ENCODE results near the gene KLHL29.

KLHL29 gene

DNA sequence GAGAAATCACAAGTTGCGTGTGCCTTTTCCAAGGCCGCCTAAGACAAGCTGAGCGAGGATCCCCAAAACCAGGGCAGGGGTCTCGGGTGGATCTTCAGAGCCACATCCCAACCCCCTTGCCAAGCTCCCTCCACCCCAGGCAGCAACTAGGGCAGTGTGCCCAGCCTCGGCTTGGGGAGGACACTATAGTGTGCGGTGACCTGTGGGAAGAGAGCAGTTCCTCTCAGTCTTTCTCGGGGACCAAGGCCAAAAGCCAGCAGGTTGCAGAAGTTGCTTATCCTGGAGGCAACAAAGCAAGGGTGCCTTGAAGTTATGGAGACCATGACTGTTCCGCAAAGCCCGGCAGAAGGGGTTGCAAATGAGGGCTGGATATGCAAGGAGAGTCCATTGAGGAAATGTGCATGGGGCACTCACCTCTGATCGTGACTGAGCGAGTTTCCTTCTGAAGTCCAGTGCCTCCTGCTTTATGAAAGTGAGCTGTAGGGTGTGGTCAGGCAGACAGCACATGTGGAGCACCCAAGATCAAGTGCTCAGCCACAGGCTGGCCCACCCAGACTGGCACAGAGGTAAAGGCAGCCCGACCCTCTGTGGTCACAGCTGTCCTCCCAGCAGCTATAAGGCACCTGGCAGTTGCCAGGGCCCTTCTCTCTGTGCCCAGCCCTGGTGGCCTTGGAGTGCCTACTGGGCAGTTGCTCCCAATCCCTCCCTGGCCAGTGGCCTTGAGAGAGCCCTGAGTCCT lies 281.4 kb downstream of the KLHL29 start:
- no peak for DNase-seq

DNA sequence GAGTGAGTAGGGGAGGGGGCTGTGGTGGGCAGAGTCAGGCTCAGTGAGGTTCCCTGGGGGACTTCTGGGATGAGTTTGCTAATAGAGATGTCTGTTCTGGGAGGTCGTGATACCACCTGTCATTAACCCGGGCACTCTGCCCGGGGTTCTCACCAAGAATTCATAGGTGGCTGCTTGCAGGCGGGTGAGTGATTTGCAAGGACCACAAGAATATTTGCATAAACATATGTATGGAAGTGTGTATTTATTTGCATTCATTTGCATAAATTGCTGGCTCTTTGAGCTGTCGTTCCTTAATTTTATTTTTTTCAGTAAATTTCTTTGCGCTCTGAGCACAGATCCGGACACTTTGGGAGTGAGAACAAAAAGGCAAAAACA lies 282.0 kb downstream of the KLHL29 start:
- DNase-seq = no peak

DNA sequence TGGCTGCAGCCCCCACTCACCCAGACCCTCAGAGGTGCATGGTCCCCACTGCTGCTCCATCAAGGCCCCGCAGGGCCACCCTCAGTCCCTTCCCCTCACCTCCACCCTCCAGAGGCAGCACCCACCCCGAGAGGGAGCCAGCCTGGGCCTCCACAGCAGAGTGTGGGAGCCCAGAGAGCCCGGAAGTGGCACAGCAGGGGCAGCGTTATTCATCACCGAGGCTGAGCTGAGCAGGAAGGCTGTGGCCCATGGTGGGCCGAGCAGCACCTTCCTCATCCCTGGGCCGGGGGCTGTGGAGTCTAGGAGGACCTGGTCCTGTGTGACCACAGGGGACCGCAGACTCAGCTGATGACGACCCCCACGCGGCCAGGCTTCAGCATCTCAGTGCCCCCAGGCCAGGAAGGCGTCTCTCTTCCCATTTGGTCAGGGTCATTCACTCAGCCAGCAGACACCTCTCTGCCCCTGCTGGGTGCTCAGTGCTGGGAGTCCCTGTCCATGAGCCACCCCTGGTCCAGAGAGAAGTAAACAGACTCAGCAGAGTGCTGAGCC lies 283.9 kb downstream of the KLHL29 start:
- no peak for DNase-seq

DNA sequence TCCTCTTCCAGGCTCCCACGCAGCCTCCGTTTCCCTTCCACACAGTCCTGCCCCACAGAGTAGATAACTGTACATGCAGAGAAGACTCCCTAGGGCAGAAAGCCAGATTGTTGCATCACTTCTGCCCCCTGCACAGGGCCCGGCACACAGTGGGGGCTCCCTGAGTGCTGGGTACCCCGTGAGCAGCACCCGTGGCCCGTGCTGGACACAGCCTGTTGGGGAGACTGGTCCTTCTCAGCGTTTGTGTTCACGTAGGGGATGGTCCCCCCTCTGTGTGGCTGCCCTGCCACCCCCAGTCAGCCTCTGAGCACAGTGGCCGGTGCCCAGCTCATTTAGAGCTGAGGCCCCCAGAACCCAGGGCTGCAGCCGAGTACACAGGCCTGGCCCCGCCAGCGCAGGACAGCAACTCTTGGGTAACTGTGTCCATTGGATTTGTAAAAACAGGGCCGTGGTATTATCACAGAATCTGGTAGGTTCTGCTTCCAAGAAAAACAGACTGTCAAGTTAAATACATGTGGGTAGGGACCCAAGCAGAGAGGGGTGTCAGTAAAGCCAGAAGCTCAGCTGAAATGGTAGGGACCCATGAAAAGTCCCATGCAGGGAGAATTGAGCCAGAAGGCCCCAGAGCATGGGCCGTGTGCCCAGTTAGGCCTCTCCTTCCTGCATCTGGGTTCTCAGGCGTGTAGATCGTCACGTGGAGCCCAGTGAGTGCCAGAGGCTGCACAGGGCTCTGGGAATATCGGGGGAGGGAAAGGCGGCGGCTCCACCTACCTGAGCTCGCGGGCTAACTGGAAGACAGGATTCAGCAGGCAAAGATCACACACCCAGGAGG lies 284.6 kb downstream of the KLHL29 start:
- no peak for DNase-seq

DNA sequence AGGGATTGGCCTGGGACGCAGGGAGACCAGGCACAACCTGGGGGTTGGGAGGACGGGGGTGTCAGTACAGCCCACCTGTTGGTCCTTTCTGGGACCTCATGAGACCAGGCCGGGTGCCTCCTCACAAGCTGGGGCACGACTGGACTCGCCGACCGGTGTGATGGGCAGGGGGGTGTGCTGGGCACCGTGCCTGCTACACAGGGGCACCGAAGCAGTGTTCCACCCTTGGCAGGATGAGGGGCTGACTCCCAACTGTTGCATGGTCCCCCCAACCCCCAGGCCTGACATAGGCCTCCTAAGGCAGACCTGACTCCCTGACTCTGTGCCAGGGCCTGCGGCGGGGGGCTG lies 285.2 kb downstream of the KLHL29 start:
- no peak for DNase-seq

DNA sequence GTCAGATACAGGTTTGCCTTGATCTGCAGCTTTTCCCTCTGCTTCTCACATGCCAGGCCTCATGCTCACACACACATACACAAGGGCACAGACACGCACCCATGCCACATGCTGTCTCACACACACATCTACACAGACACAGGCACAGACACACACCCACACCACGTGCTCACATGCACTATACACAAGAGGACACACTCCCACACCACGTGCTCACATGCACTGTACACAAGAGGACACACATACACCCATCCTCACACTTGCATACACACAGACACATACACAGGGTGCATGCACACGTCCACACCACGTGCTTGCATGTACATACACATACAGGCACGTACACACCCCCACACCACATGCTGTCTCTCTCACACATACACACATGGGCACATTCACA lies 288.1 kb downstream of the KLHL29 start:
- no peak for DNase-seq

DNA sequence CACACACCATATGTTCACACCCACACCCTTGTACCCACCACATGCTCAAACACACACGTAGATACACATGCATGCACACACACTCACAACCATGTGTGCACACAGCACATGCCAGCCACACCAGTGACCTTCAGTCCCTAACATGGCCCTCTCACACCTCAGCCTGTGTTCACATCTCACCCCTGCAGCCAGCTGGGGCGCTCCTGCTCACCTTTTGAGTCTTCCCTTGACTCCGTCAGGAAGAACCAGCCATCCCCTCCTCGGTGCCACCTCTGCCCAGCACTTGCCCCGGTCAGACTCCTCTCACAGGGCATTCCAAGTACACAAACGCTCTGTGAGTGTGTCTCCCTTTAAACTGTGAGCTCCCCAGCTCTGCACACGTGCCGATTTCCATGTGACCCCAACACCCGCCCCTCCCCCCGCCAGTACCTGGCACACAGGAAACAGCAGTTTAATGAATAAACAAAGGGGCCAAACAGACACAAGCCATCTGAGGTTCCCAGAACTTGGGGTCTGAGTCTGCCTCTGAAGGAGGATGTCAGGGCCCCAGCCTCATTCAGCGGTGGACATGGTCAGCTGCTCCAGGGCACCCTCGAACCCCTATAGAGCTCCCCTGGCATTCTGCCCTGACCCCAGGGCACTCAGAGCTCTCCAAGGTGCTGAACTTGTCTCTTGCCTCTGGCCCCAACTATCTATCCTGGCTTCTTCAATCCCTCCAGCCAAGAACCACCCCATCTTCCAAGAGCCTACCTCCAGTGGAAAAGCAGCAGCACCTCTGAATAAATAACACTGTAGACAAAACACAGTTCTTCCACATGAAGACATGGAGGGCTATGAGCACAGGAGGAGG lies 289.1 kb downstream of the KLHL29 start:
- no peak for DNase-seq

DNA sequence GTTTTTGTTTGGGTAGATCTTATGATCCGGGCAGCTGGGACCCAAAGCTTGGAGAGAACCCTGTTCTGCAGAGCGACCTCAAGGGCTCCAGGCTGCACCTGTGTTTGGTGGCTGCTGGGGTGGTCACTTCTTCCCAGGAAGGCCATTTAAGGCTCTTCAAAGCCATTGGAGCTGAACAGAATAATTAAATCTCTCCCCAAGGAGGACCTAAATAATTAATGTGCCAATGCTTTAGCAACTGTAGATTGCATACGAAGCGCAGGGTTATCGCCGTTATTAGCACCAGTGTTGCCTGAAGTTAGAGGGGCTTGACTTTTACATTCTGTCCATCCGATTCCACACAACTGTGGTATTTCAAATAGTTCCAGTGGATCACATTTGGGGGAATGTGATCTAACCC lies 290.5 kb downstream of the KLHL29 start:
- DNase-seq = no peak

DNA sequence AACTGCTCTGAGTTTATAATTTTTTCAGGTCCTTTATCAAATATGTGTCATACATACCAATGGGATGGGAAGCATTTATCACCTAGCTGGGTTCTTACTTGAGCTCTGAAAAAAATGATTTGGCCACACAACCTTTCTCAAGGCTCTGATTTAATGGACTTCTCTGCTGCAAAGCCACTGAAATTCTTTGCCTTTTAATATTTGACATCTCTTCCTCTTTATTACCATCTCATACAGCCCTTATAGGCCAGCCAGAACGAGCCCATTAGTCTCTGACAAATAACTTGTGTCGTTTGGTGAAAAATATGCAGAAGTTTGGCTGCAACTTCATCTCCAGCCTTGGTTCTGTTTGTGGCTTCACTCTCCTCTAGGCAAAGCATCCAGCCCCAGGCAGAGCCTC lies 292.9 kb downstream of the KLHL29 start:
- DNase-seq = no peak

DNA sequence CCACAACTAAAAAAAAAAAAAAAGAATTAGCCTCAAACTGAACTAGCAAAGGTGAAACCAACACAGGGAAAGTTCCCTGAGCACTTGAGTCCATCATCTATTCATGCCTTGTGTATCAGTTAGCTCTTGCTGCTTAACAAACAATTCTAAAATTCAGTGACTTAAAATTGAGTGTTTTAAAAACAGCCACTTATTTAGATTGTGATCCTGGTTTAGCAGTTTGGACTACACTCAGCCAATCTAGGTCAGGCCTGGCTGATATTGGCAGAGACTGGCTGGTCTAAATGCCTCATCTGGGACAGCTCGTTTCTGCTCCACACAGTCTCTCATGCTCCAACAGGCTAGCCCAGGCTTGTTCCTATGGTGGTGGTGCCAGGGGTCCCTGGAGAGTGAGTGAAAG lies 294.1 kb downstream of the KLHL29 start:
- no peak for DNase-seq

DNA sequence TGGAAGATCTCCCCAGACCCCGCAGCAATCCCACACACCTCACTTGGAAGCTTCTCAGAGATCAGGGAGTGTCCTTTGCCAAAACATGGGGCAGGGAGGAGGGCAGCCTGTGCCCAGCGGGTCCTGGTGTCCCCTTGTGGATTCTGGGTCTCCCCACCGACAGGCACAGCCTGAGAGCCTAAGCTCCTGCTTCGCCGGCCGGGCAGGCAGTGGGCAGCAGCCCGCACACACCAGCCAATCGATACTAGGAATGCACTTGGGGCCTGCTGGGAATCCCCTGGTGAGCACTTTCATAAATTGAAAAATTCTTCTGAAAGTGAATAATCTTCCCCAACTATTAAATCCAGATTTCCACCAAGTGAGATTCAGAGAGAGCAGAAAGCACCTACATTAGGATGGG lies 296.0 kb downstream of the KLHL29 start:
- no peak for DNase-seq

DNA sequence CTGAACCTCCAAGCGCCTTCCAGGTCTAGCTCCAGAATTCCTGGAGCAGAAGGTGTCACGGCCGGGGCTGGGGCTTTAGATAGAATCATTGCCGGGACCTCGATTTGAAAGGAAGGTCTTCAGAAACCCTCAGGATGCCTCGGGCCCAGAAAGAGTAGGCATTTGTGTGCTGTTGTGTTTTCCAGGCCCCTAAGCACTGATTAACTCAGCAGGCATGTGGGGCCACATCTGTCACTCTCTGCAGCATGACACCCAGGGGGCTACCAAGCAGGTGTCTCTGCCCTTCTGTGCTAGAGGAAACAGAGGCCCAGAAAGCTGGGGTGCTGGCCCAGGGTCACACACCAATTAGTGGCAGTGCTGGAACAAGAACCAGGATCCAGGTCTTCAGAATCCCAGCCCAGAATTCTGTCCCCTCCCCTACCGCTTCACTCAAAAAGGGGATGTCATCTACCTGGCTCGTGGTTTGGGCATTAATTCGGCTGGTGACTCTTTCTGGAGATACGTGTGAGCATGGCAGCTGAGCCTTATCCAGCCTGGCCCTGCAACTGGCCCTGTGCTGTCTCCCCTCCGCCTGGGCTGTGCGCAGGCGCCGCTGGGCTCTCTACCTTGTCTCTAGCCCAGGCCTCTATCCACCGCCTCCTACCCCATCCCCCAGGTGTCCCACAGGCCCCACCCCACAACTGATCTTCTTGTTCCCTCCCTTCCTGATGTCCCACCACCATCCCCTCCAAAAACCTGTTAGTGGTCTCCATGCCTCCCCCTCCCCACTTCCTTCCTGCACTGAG lies 296.6 kb downstream of the KLHL29 start:
- DNase-seq = no peak

DNA sequence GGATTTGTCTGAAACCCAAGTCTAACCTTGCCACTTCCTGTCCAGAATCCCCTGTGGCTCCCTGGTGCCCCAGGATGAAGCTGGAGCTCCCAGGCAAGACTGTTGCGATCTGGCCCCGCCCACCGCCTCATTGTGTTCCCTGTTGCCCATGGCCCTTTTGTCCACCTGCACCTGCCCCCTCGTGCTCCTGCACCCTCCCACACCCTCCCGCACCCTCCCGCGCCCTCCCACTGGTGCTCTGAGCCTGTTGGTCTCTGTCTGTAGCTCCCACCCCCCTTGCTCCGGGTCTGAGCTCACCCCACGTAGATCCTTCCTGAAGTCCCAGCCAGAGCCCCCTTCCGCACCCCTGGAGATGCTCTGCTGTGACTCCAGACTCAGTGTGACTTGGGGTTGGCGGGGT lies 297.5 kb downstream of the KLHL29 start:
- DNase-seq = no peak

DNA sequence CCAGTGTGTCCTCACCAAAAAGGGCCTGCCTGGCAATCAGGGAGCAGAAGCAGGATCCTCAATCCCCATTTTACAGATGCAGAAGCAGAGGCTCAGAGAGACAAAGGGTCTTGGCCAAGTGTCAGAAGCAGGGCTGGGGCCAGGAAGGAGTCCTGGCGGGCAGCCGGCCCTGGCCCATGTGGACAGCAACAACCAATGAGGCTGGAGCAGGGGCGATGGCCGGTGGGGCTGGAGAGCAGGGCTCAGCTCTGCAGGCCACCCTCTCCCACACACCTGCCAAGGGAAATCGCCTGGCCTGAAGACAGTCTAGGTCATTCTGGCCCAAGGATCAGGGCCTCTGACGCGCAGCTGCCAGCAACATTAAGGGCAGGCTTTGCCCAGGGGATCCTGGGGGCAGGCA lies 298.0 kb downstream of the KLHL29 start:
- DNase-seq = no peak

DNA sequence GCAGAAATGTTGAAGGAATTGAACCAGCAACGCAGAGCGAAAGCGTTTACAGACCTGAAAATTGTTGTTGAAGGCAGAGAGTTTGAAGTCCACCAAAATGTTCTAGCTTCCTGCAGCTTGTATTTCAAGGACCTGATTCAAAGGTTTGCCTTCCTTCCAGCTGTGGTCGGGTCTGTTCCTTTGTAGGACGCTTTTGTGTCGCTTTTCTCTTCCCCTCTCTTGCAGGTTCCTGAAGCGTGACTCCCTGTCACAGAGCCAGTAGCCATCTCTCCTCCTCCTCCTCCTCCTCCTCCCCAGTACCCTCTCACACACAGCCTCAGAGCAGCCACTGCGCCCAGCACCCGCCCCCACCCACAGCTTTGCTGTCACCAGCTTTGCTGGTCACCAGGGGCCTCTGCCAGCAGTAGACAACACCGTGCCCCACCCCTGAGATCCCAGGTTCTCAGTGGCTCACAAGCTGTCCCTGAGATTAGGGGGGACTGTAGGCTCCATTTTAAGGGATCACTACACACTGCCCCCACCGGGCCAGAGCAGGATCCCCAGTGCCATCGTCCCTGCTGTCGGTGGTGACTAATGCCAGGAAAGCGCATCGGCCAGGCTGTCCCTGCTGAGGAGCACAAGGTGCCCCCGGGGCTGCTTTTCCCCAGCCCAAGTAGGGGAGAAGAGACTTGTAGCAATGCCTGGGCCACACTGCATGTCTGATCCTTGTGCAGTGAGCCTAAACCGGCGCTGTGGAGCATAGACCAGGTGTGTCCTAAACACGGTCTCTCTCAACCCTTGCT lies 299.6 kb downstream of the KLHL29 start:
- DNase-seq = no peak

DNA sequence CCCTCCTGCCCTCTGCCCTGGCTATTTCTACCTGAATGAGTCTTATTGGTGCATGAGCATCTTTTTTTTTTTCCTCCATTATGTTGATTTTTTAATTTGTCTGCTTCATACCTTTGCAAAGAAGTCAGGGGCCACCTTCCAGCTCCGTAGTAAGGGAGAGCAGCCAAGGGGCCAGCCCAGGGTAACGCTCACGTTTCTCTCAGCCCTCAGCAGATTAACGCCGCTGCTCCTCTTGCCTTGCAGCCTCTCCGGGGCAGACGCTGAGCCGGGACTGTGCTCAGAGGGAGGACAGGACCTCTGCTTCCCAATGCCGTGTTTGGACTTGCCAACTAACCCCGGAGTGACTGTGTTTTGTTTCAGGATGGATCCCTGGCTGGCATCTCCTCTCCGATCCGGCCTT lies 300.2 kb downstream of the KLHL29 start:
- no peak for DNase-seq

DNA sequence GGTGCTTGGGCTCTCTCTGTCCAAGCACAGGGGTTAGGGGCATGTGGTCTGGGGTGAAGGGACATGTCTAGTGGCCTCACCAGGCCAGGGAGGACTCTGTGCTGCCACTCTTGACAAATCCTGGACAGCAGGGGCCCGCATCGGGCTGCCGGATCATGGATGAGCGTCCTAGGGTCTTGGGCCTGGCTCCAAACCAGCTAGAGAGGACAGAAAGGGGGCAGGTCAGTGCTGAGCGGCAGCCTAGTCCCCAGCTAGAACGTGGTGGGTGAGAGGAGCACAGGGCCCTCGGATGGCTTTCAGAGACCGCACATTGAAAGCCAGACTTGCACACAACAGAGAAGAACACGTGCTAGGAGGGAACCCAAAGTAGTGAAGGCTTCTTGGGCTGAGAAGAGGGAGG lies 300.7 kb downstream of the KLHL29 start:
- no peak for DNase-seq

DNA sequence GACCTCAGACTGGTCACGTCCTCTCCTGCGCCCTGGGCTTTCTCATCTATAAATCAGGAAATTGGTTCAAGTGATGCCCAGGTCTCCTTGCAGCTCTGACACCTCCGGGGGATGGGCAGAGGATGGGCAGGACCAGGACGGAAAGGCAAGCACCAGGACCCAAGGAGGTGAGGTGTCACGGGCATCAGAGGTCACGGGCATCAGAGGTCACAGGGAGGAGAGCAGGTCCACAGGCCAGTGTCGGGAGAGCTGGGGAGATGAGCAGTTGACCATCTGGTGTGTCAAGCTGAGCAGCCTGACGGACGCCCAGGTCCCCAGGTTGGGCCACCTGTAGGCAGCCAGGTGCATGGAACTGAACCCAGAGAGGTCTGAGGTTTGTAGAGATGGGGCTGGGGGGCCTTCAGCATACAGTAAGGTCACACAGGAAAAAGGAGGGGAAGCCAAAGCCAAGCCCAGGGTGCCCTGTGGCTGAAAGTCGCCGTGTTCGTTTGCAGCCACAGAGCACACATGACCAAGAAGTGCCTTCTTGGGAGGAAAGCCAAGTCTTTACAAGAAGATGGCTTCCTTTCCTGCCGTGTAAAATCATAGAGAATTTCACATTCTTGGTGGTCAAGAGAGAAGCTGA lies 301.5 kb downstream of the KLHL29 start:
- DNase-seq = no peak

DNA sequence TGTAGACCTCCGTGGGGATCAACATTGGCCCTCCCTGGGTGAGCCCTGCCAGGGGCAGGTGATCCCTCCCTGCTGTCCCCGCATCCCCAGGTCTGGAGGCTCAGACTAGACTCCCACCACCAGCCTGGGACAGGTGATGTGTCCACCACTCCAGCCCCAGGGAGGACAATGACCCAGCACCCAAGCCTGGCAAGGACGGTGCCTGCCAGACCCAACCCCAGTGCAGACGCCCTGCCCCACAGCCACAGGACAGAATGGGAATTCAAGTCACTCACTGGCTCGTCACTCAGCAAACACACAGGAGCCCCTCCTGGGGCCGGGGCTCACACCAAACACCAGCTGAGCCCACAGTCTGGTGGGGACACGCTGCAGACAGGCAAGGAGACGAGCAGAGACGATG lies 302.2 kb downstream of the KLHL29 start:
- no peak for DNase-seq

DNA sequence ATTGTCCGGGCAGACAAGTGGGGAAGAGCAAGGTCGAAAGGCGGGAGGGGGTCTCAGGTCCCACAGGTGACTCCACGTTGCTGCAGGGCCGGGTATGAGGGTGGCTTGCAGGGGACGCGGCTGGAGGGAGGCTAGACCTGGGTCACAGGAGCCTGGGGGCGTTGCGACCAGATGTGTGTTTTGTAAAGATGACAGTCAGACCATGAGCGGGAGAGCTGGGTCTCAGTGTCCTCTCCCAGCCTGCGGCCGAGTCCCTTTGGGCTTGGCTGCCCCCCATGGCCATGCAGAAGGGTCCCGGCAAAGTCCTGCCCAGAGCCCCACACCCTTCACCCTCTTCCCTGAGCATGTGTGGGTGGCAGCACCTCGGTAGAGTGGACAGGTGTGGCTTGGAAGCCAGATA lies 302.7 kb downstream of the KLHL29 start:
- no peak for DNase-seq

DNA sequence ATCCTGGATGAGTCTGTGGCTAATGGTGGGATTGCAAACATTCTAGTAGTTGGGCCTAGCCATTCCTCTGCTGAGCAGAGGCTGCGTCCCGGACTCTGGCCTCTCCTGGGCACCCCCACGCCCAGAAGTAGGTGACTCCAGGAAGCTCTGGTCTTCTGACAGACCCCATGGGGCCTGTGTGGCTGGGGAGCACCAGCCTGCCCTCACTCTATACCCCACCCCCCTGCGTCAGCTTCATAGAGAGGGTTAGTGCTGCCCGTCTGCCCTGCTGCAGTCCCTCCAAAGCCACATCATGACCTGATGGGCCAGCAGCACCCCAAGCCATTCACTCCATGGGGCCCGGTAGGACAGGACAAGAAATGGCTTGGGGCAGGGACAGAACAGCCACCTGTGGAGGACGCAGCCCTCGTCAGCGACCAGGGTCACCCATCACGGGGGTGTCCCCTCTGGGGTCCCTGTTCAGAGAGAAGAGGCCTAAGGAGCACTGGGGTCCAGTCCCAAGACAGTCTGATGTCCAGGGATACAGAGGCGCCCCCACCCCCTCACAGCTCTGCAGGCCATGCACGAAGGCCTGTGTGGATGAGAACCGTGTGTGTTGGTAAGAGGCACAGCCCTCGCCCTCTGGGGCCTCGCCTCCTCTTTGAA lies 303.6 kb downstream of the KLHL29 start:
- DNase-seq = no peak
